Measurements from ENCODE around the gene PPP1R2.

GRCh38 chr3:195565716-195566115, 22.6 kb upstream of the PPP1R2 start:
- no peak for TF ChIP-seq CTCF (IDR thresholded peaks at IDR 0.05)
- TF ChIP-seq POLR2A (IDR thresholded peaks at IDR 0.05): no peak

Measured in body of pancreas (tissue), 4 donors.